Breast epithelium (tissue), 3 donors: ENCODE results near the gene CDV3.

Experiments used
- CTCF ChIP-seq, 3 donors: fragments of 450-650 bp; IDR thresholded peaks; one replicate each; pipeline ENCODE4 v1.5.1; 2016 to 2017; ENCODE audit warnings: antibody characterized with exemption in 3 of 3, mild to moderate bottlenecking in 3 of 3, moderate library complexity in 3 of 3
- POLR2A ChIP-seq: fragments of 450-650 bp; IDR thresholded peaks from one replicate; pipeline ENCODE4 v1.6.1; 2016; ENCODE audit warnings: antibody characterized with exemption, mild to moderate bottlenecking, moderate library complexity
- POLR2AphosphoS5 ChIP-seq, 3 donors: sonication (generic); formaldehyde crosslinking; IDR thresholded peaks; one replicate each; pipeline ENCODE4 v1.6.1; 2017; ENCODE audit warnings: antibody characterized with exemption in 3 of 3

- TF ChIP-seq POLR2A (no peak), CTCF (IDR thresholded peaks at IDR 0.05) (no peak), POLR2AphosphoS5 (IDR thresholded peaks at IDR 0.05) (no peak)
These were observed 14.5 kb downstream of the CDV3 start for GRCh38 chr3:133588035-133588434.
